Gastrocnemius medialis (tissue), 4 donors: ENCODE results near the gene DNASE1L3.

Experiments used
- POLR2A ChIP-seq, 2 donors: fragments of 450-650 bp; IDR thresholded peaks; one replicate each; pipeline ENCODE4 v1.6.1; 2017; ENCODE audit warnings: antibody characterized with exemption in 2 of 2, mild to moderate bottlenecking in 2 of 2, moderate library complexity in 2 of 2
- TF ChIP-seq, protein P1 (sequence below), 5 experiments: fragments of 450-650 bp in 3 of 5; fragments of 200-600 bp in 2 of 5; sonication (generic) in 2 of 5; IDR thresholded peaks in 4 of 5; conservative IDR thresholded peaks in 1 of 5; 1 replicate in 4 of 5; 2 replicates in 1 of 5; pipeline ENCODE4 v1.5.1; 2016 to 2019; ENCODE audit warnings: antibody characterized with exemption in 5 of 5, mild to moderate bottlenecking in 3 of 5, moderate library complexity in 3 of 5

GRCh38 chr3:58164906-58165821 is 45.6 kb downstream of the DNASE1L3 start:
- TF ChIP-seq, protein P1, sequence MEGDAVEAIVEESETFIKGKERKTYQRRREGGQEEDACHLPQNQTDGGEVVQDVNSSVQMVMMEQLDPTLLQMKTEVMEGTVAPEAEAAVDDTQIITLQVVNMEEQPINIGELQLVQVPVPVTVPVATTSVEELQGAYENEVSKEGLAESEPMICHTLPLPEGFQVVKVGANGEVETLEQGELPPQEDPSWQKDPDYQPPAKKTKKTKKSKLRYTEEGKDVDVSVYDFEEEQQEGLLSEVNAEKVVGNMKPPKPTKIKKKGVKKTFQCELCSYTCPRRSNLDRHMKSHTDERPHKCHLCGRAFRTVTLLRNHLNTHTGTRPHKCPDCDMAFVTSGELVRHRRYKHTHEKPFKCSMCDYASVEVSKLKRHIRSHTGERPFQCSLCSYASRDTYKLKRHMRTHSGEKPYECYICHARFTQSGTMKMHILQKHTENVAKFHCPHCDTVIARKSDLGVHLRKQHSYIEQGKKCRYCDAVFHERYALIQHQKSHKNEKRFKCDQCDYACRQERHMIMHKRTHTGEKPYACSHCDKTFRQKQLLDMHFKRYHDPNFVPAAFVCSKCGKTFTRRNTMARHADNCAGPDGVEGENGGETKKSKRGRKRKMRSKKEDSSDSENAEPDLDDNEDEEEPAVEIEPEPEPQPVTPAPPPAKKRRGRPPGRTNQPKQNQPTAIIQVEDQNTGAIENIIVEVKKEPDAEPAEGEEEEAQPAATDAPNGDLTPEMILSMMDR (IDR thresholded peaks at IDR 0.05 in 4 of 5, conservative IDR thresholded peaks at IDR 0.05 in 1 of 5): no peak
- no peak for TF ChIP-seq POLR2A (IDR thresholded peaks at IDR 0.05)
